ENCODE results near the gene CENATAC. TPM values are rescaled to one million over a fixed set of nuclear protein-coding genes. Genes with fewer than 3 reads are reported as not detected.

CENATAC gene
- total and polyA plus RNA-seq, 9 of the 15 experiments (the other 6 are each of a cell fraction or from before 2014, with no cell fraction given): 2.4 to 25.5 (median 13.7) TPM

- TF ChIP-seq CTCF (IDR thresholded peaks at IDR 0.05 in 2 of 3, conservative IDR thresholded peaks at IDR 0.05 in 1 of 3; ENCODE audit: insufficient read depth in 2 of 3, low read depth in 1 of 3, low read length in 3 of 3): peak; percentile 10 to 24 (median 16); a peak in 1 of 6 replicates
- no peak for TF ChIP-seq ID3 (CRISPR knock-in tag; IDR thresholded peaks at IDR 0.05)
- TF ChIP-seq ID3 (tag; IDR thresholded peaks at IDR 0.05): 0 out of 2 replicates have a peak, but pooled peaks have one; percentile 33
- TF ChIP-seq TOE1 (IDR thresholded peaks at IDR 0.05; ENCODE audit: borderline replicate concordance): 0 out of 2 replicates have a peak, but pooled peaks have one; percentile 14
- no peak for TF ChIP-seq TOE1 (CRISPR knock-in tag; IDR thresholded peaks at IDR 0.05; ENCODE audit: borderline replicate concordance, low read depth)
- TF ChIP-seq RCOR1 (IDR thresholded peaks at IDR 0.05; ENCODE audit: borderline replicate concordance in 1 of 2, low read depth in 2 of 2, low read length in 2 of 2): peak in 1 of 2 experiments; percentile 71; a peak in 1 of 4 replicates
- TF ChIP-seq TAF15 (IDR thresholded peaks at IDR 0.05; ENCODE audit: low read depth, low read length): no peak
- no peak for TF ChIP-seq FOSL1 (tag; conservative IDR thresholded peaks at IDR 0.05)
- no peak for TF ChIP-seq SRSF9 (IDR thresholded peaks at IDR 0.05; ENCODE audit: borderline replicate concordance, low read depth, low read length)
- TF ChIP-seq PHF20 (IDR thresholded peaks at IDR 0.05; ENCODE audit: partially characterized antibody): peak; percentile 76
- TF ChIP-seq HIVEP1 (CRISPR knock-in tag; IDR thresholded peaks at IDR 0.05): no peak
- peak; percentile 70 for TF ChIP-seq MYC (IDR thresholded peaks at IDR 0.05; ENCODE audit: low read depth, low read length)
- TF ChIP-seq MYC (CRISPR knock-in tag; IDR thresholded peaks at IDR 0.05; ENCODE audit: borderline replicate concordance, low read depth): no peak
- TF ChIP-seq FOXK1 (CRISPR knock-in tag; IDR thresholded peaks at IDR 0.05; ENCODE audit: borderline replicate concordance): peak; percentile 27; the same call in 1 of the 2 replicates
- TF ChIP-seq THRB (CRISPR knock-in tag; conservative IDR thresholded peaks at IDR 0.05): 0 out of 2 replicates have a peak, but pooled peaks have one; percentile 28
- TF ChIP-seq PHF8 (IDR thresholded peaks at IDR 0.05; ENCODE audit: borderline replicate concordance, low read length): peak; percentile 96; the same call in 1 of the 2 replicates
- peak; percentile 55; the same call in 1 of the 2 replicates for TF ChIP-seq SIN3B (IDR thresholded peaks at IDR 0.05; ENCODE audit: low read depth)
- peak; percentile 95 for TF ChIP-seq KDM5B (IDR thresholded peaks at IDR 0.05; ENCODE audit: insufficient replicate concordance, low read depth, low read length)
- peak; percentile 32; the same call in 1 of the 2 replicates for TF ChIP-seq DIDO1 (tag; IDR thresholded peaks at IDR 0.05; ENCODE audit: low read depth)
- TF ChIP-seq L3MBTL2 (IDR thresholded peaks at IDR 0.05): peak; percentile 96
- TF ChIP-seq ZBTB34 (CRISPR knock-in tag; IDR thresholded peaks at IDR 0.05): no peak
These were observed at the start of gene CENATAC (continued) for GRCh38 chr11:118997627-118998387.
